BE2C (cell line): ENCODE measurements around the gene ANKRD7.

ENCODE experiments used
- DNase-seq: peaks from one replicate; pipeline ENCODE4 v3.0.0-alpha.2; 2020
- H3K27me3 ChIP-seq: fragments of 250-450 bp; sonication (Bioruptor Pico); 2 replicates; pipeline ENCODE4 v1.5.1; 2020; ENCODE audit warnings: mild to moderate bottlenecking
- H3K36me3 ChIP-seq: fragments of 250-450 bp; sonication (Bioruptor Pico); 2 replicates; pipeline ENCODE4 v1.5.1; 2020; ENCODE audit warnings: mild to moderate bottlenecking
- H3K4me1 ChIP-seq: fragments of 250-450 bp; sonication (Bioruptor Pico); 2 replicates; pipeline ENCODE4 v1.5.1; 2020
- H3K4me3 ChIP-seq: 2 replicates; pipeline ENCODE4 v1.5.1; 2011; ENCODE audit warnings: low read depth, low read length
- H3K9me3 ChIP-seq: fragments of 250-450 bp; sonication (Bioruptor Pico); 2 replicates; pipeline ENCODE4 v1.5.1; 2020
- TF ChIP-seq, protein P1 (sequence below): IDR thresholded peaks from 2 replicates; pipeline ENCODE4 v1.5.1; 2012; ENCODE audit warnings: mild to moderate bottlenecking, low read depth, low read length

The ANKRD7 gene

DNA sequence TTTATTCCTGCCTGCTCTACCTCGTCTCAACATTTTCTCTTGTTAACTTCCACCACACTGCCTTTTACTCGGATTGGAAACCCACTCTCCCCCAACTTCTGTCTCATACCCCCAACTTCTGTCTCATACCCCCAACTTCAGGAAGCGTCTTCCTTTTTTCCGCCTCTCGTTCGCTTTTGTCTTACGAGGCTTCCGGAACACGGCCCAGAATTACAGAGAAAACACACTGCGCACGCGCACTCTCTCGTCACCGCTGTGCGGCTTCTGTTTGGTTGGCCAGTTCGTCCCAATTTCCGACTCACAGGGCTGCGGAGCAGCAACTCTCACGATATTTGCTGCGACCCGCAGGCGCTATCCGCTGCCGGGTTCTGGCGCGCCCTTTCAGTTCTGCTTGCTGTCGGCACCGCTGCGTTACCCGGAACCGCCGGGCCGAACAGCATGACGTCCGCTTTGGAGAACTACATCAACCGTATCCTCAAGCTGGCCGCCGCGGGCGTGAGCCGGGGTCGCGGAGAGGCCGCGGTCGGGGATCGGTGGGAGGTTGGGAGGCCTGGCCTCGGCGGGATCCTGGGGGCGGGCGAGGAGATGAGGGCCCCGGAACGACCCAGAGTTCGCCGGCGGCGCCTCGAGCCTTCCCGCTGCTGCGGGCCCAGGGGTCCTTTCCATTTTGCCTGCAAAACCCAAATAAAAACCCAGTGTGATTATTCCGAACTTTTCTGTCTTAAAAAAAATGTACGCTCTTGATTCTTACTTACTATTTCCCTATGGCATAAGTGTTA lies 40.5 kb upstream of the ANKRD7 start, which contains the start of gene LSM8:
Gene LSM8, plus strand, starts transcription at position 379 of the 779 bp plus-strand sequence. Its CDS starts 60 bp downstream, at position 439.
- DNase-seq: peak; percentile 95
- Histone ChIP-seq H3K4me3 (peak within 1 kb of the TSS; percentile 94), H3K4me1 (peaks cover 3% of the 10 kb centered on the region; the same call in 1 of the 2 replicates), H3K9me3 (no peaks in the 10 kb centered on the region), H3K36me3 (peaks cover 17% of the 10 kb centered on the region), H3K27me3 (no peaks in the 10 kb centered on the region)
- TF ChIP-seq, protein P1, sequence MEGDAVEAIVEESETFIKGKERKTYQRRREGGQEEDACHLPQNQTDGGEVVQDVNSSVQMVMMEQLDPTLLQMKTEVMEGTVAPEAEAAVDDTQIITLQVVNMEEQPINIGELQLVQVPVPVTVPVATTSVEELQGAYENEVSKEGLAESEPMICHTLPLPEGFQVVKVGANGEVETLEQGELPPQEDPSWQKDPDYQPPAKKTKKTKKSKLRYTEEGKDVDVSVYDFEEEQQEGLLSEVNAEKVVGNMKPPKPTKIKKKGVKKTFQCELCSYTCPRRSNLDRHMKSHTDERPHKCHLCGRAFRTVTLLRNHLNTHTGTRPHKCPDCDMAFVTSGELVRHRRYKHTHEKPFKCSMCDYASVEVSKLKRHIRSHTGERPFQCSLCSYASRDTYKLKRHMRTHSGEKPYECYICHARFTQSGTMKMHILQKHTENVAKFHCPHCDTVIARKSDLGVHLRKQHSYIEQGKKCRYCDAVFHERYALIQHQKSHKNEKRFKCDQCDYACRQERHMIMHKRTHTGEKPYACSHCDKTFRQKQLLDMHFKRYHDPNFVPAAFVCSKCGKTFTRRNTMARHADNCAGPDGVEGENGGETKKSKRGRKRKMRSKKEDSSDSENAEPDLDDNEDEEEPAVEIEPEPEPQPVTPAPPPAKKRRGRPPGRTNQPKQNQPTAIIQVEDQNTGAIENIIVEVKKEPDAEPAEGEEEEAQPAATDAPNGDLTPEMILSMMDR: no peak

GRCh38 chr7:118184565-118184940 lies 40.0 kb upstream of the ANKRD7 start:
- TF ChIP-seq, protein P1: no peak
- Histone ChIP-seq H3K4me3 (peak overlapping the region; percentile 94), H3K4me1 (peaks cover 3% of the 10 kb centered on the region; the same call in 1 of the 2 replicates), H3K27me3 (no peaks in the 10 kb centered on the region), H3K36me3 (peaks cover 17% of the 10 kb centered on the region), H3K9me3 (no peaks in the 10 kb centered on the region)
- DNase-seq: no peak

DNA sequence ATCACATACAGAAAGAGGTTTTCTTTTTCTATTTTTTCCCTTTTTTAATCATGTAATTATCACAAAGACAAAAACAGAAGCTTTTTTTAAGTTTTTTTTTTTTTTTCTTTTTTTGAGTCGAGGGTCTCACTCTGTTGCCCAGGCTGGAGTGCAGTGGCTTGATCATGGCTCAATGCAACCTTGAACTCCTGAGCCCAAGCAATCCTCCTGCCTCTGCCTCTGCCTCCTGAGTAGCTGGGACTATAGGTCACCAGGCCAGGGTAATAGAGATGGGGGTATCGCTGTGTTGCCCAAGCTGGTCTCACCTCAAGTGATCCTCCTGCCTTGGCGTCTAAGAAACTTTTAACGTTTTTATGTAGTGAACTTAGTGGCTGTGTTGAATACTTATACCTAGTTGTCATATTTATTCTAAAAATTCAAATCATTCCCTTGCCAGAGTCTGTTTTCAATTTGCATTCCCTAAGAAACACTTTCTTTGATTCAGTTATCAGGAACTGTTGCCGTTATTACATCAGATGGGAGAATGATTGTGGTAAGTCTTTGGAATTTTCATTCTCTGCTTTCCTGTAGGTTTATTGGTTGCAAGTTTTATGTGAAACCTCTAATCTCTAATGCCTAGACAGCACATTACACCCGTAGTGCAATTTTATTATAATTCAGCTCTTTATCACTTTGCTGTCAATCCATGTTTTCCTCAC lies 39.2 kb upstream of the ANKRD7 start:
- no peaks in the 10 kb centered on the region for H3K27me3 ChIP-seq
- TF ChIP-seq, protein P1: no peak
- no peaks in the 10 kb centered on the region for H3K9me3 ChIP-seq
- no peak for DNase-seq
- H3K36me3 ChIP-seq: peaks cover 17% of the 10 kb centered on the region
- peaks cover 3% of the 10 kb centered on the region; the same call in 1 of the 2 replicates for H3K4me1 ChIP-seq
- peak overlapping the region; percentile 94 for H3K4me3 ChIP-seq

- TF ChIP-seq, protein P1: no peak
- H3K36me3 ChIP-seq: peaks cover 17% of the 10 kb centered on the region
These were observed 38.0 kb upstream of the ANKRD7 start for GRCh38 chr7:118186501-118186900.

DNA sequence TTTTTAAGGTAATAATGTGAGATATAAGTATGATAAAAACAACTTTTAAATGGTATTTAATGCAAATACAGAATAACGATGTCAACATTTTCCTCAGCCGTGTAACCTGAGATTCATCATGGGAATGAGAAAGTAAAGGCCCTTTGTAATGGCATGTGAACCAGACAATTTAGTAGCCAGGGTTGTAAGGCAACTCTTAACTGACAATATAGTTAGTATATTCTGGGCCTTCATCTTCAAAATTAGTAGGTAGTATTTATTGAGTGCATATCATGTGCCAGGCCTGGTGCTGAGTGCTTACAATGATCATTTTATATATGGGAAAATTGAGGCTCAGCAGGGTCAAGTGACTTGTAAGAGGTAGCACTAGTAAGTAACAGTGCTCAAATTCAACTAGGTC lies 29.9 kb upstream of the ANKRD7 start:
- Histone ChIP-seq H3K4me3 (no peak overlapping the region), H3K27me3 (no peaks in the 10 kb centered on the region), H3K36me3 (peaks cover 4% of the 10 kb centered on the region), H3K4me1 (no peaks in the 10 kb centered on the region), H3K9me3 (no peaks in the 10 kb centered on the region)
- no peak for DNase-seq
- TF ChIP-seq, protein P1: no peak

More at GRCh38 chr7:118186501-118186900, 38.0 kb upstream of the ANKRD7 start:
- Histone ChIP-seq H3K27me3 (no peaks in the 10 kb centered on the region), H3K4me1 (peaks cover 3% of the 10 kb centered on the region; the same call in 1 of the 2 replicates), H3K9me3 (no peaks in the 10 kb centered on the region), H3K4me3 (no peak overlapping the region)
- DNase-seq: no peak
